Measurements from ENCODE around the gene MFF. TPM values are rescaled to one million over a fixed set of nuclear protein-coding genes. Genes with fewer than 3 reads are reported as not detected.

MFF gene
- total RNA-seq, 2 donors from 2014 or later, result 74.8 to 93.0 TPM

DNA sequence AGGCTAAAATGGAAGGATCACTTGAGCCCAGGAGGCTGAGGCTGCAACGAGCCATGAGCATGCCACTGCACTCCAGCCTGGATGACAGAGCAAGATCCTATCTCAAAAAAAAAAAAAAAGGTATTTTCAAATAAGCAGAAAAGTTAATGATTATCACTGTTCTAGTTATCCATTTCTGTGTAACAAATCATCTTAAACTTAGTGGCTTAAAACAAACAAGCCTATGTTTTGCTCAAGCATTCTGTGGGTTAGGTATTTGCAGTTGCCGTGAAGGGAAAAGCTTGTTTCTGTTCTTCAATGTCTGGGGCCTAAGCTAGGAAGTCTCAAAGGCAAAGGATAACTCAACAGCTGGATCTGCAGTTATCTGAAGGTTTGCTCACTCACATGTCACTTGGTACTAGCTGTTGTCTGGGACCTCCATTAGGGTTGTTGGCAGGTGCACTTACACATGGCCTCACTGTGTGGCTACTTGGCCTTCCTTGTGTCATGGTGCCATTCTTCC is 14.1 kb downstream of the MFF start:
- Histone ChIP-seq H3K4me1 (ENCODE audit: control insufficient read depth, insufficient read depth, low read length) (no peaks in the 10 kb centered on the region), H3K9me3 (ENCODE audit: control insufficient read depth, low read length) (no peaks in the 10 kb centered on the region), H3K9ac (ENCODE audit: extremely low read depth, low read length, poor library complexity, severe bottlenecking) (no peak overlapping the region), H3K27me3 (ENCODE audit: control insufficient read depth, insufficient read depth, low read length, poor library complexity, severe bottlenecking) (no peaks in the 10 kb centered on the region), H3K27ac (ENCODE audit: low read depth, low read length) (no peak overlapping the region), H3K36me3 (ENCODE audit: control insufficient read depth, insufficient read depth, low read length) (peaks cover 64% of the 10 kb centered on the region), H3K4me3 (ENCODE audit: low read length) (no peak overlapping the region)
- TF ChIP-seq CTCF (conservative IDR thresholded peaks at IDR 0.05), result no peak
- Mint-ChIP-seq H3K27me3 (ENCODE audit: insufficient read depth) (no peaks in the 10 kb centered on the region), H3K27ac (no peak overlapping the region), H3K9me3 (no peaks in the 10 kb centered on the region), H3K36me3 (ENCODE audit: low read depth) (peaks cover 43% of the 10 kb centered on the region), H3K4me3 (no peak overlapping the region), H3K4me1 (no peaks in the 10 kb centered on the region)
- no peak for DNase-seq
- 90 to 96% methylated on average over 2 of the region's 2 CpGs for WGBS, 2 experiments (ENCODE audit: insufficient coverage in 1 of 2, insufficient read length in 1 of 2)

GRCh38 chr2:227340106-227340505 is 15.1 kb downstream of the MFF start:
- H3K4me3 Mint-ChIP-seq, result no peak overlapping the region
- no peak overlapping the region for H3K4me3 ChIP-seq (ENCODE audit: low read length)
- WGBS, 2 experiments (ENCODE audit: insufficient coverage in 1 of 2, insufficient read length in 1 of 2), result 72 to 90% methylated on average over 3 to 6 of the region's 6 CpGs
- no peaks in the 10 kb centered on the region for H3K4me1 Mint-ChIP-seq
- no peaks in the 10 kb centered on the region for H3K4me1 ChIP-seq (ENCODE audit: control insufficient read depth, insufficient read depth, low read length)
- no peak overlapping the region for H3K27ac ChIP-seq (ENCODE audit: low read depth, low read length)
- H3K9me3 Mint-ChIP-seq, result no peaks in the 10 kb centered on the region
- no peaks in the 10 kb centered on the region for H3K27me3 Mint-ChIP-seq (ENCODE audit: insufficient read depth)
- no peaks in the 10 kb centered on the region for H3K9me3 ChIP-seq (ENCODE audit: control insufficient read depth, low read length)
- TF ChIP-seq CTCF (conservative IDR thresholded peaks at IDR 0.05), result no peak
- peaks cover 57% of the 10 kb centered on the region for H3K36me3 ChIP-seq (ENCODE audit: control insufficient read depth, insufficient read depth, low read length)
- H3K36me3 Mint-ChIP-seq (ENCODE audit: low read depth), result peaks cover 35% of the 10 kb centered on the region
- H3K27ac Mint-ChIP-seq, result no peak overlapping the region
- no peak for DNase-seq
- H3K27me3 ChIP-seq (ENCODE audit: control insufficient read depth, insufficient read depth, low read length, poor library complexity, severe bottlenecking), result no peaks in the 10 kb centered on the region
- H3K9ac ChIP-seq (ENCODE audit: extremely low read depth, low read length, poor library complexity, severe bottlenecking), result no peak overlapping the region

DNA sequence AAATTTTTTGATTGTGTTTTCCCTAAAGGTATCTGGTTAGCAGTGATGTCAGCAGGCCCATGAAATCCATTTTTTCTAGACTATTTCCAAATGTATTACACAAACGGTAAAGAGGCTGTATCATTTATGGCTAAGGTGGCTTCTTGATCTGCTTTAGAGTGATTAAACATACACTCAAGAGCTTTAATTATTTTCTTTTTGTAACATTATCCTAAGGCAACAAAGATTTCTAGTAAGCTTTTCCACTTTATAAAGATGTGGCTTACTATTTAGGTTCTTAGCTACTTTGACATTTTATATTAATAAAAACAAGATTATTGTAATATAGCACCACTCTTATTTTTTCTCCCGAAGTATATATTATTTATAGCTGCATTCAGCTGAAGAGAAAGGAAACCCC is 16.5 kb downstream of the MFF start:
- Histone ChIP-seq H3K36me3 (ENCODE audit: control insufficient read depth, insufficient read depth, low read length) (peaks cover 54% of the 10 kb centered on the region), H3K4me3 (ENCODE audit: low read length) (no peak overlapping the region), H3K4me1 (ENCODE audit: control insufficient read depth, insufficient read depth, low read length) (no peaks in the 10 kb centered on the region), H3K27me3 (ENCODE audit: control insufficient read depth, insufficient read depth, low read length, poor library complexity, severe bottlenecking) (no peaks in the 10 kb centered on the region), H3K9ac (ENCODE audit: extremely low read depth, low read length, poor library complexity, severe bottlenecking) (no peak overlapping the region), H3K9me3 (ENCODE audit: control insufficient read depth, low read length) (no peaks in the 10 kb centered on the region), H3K27ac (ENCODE audit: low read depth, low read length) (no peak overlapping the region)
- Mint-ChIP-seq H3K27ac (no peak overlapping the region), H3K4me3 (no peak overlapping the region), H3K4me1 (no peaks in the 10 kb centered on the region), H3K27me3 (ENCODE audit: insufficient read depth) (no peaks in the 10 kb centered on the region), H3K9me3 (no peaks in the 10 kb centered on the region), H3K36me3 (ENCODE audit: low read depth) (peaks cover 20% of the 10 kb centered on the region)
- no peak for DNase-seq
- 100% methylated on average over 1 of the region's 2 CpGs; no CpG with 5 or more reads in 1 of the 2 experiments for WGBS, 2 experiments (ENCODE audit: insufficient coverage in 1 of 2, insufficient read length in 1 of 2)
- no peak for TF ChIP-seq CTCF (conservative IDR thresholded peaks at IDR 0.05)
